NCI-H345 treated with DMSO at 0.1 percent for 48 hours (cell line): ENCODE data around the gene DEFB124.
"Not testable (repeated sequence)": the region's sequence is repeated elsewhere in the genome, so short reads cannot be mapped to it uniquely, and the experiment has no call there.

Experiments used
- DNase-seq: peaks from one replicate; lab custom pipeline; 2025; ENCODE audit not compliant: unreplicated experiment; lab: John Stamatoyannopoulos, UW

Gene DEFB124

DNA sequence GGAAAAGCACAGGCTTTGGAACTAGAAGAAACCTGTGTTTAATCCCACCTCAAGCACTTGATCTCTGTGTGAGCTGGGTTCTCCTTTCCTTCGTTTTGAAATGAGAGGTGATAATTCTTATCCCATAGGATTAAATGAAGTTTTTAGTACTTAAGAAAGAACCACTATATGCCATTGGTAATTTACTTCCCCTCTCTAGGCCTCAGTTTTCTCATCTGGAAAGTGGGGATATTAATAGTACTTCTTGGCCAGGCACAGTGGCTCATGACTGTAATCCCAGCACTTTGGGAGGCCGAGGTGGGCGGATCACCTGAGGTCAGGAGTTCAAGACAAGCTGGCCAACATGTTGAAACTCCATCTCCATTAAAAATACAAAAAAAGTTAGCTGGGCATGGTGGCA is 14.2 kb upstream of the DEFB124 start:
- DNase-seq: no peak

DNA sequence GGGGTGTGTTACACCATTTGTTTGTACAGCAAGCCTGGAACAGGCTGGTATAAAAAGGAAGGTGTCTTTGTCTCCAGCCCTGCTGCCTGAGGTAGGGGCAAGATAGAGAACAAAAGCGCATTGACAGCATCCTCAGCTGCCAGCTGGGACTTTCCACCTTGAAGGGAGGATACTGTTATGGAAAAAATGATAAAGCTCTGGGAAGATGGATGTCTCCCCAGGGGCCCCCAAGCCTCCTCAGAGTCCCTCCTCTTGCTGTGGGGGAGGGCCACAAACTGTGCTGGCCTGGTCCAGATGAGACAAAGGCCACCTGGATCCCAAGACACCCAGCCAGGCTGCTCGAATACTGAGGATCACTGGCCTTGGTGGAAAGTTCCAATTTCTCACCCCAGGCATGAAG is 13.2 kb upstream of the DEFB124 start:
- DNase-seq: no peak

DNA sequence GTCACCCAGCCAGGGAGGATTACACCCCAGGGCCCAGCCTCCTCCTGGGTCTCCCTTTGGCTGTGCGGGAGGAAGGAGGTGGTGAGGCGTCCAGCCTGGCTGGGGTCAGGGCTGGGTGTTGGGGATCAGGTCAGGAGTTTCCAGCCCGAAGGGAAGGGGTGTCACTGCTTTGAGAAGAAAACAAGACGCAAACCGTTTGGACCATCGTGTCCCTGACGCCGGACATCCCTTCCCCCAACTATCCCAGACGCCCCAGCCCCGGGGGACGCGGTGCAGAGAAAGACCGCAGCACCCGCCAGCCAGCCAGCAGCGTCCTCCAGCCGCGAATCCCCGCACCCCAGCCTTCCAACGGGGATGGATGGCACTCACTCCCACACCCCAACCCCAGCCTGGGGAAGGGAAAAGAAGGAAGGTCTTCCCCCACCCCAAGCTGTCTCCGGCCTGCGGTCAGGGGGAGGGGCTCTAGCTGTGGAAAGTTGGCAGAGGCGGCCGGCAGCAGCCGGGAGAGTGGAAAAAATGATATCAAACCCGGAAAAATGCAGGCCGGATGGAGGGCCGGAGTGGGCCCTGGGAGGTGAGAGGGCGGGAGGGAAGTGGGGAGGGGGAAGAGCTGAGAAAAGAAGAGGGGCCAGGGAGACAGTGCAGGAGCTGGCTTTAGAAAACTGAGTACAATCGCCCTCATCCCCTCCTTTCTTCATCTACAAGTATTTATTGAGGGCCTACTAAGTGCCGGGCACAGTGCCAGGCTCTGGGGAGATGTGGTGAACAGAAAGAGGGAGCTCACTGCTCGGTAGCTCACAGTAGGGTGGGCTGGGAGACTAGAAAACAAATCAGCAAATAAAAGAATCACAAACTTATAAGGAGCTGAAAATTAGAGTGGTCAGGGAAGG is 10.8 kb upstream of the DEFB124 start:
- no peak for DNase-seq

DNA sequence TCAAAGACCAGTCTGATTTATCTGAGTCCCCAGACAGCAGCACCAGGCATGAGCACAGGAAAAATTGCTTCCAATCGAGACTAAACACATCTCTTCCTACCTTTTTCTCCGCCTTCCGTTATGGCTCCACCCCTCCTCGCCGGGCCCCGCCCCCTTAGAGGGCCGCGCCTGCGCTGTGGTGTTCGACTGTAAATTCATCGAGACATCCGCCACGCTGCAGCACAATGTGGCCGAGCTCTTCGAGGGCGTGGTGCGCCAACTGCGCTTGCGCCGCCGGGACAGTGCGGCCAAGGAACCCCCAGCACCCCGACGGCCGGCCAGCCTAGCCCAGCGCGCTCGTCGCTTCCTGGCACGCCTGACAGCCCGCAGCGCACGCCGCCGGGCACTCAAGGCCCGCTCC is 9.1 kb upstream of the DEFB124 start:
- no peak for DNase-seq

DNA sequence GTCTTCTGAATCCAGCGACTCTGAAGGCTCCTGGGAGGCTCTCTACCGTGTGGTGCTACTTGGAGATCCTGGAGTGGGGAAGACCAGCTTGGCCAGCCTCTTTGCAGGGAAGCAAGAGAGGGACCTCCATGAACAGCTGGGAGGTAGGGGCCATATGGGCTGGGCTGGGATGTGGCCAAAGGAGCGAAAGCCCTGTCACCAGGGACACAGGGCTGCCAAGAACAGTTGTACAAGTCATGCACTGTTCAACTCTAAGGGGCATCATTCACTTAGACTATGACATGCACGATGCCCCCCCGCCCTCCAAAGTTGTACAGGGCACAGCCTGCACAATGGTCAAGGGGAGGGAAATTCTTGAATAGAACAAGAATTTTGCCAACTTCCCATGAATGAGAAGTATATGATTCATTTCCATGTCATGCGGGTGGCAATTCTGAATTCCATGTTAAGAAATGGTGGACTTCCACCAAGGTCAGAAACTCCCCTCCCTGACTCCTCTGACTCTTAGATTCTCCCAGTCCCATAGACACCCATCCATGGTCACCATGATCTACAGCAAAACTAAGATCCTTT is 1.8 kb upstream of the DEFB124 start:
- DNase-seq: no peak

DNA sequence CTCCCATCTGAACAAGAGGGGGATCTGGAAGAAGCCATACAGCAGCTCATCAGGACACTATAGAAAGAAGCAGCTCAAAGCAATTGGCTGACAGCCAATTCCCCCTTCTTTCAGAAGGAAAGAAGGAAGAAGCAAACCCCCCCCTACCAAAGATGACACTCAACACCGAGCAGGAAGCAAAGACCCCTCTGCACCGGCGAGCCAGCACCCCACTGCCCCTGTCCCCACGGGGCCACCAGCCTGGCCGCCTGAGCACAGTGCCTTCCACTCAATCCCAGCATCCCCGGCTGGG is 1.3 kb upstream of the DEFB124 start:
- no peak for DNase-seq

DNA sequence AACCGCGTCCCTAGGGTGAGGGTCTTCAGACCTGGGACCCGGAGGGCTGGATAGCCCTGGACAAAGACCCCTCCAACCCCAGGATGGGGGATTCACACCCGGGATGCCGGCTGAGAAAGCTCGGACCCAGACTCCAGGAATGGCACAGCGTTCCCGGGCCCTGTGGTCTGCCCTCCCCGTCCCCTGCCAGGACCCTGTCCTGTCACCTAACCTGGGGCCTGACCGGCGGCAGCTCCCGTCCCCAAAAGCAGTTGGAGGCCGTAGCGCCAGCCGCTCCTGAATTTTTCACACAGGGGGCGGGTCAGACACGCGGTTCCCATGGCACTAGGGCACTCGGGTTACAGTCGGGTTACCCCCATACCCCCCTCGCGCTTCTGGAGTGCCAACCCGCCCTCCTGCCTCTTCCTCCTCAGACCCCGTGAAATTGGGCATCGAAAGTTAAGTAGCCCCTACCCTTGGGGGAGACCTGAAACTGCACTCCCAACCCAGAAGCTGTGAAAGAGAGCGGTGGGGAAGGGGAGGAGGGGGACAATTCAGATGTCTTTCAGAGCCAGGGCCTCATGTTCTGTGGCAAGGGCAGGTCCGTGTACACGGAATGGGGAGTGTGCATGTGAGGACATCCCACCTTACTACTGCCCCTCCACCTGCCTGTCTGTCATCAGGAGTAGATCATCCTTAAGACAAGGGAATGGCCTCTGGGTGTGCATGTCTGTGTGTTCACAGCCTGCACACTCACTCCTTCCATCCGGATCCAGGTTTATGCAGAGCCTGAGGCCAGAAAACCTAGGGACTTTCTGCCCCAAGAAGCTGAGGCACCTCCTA is 756 bp upstream of the DEFB124 start:
- DNase-seq: no peak

DNA sequence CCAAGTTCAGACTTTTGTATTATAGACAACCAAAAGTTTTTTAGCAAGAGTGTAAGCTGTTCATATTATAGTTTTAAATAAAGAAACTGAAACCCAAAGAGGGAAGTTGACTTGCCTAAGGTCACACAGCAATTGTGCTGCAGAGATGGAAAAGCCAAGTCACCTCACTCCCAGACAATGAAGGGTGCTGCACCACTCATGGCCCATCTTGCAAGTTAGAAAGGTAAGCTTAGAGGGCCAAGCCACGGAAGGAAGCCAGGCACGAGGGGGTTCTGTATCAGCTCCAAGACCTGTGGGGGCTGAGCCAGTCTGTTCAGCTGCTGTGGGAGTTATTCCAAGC is 860 bp downstream of the DEFB124 start:
- no peak for DNase-seq

DNA sequence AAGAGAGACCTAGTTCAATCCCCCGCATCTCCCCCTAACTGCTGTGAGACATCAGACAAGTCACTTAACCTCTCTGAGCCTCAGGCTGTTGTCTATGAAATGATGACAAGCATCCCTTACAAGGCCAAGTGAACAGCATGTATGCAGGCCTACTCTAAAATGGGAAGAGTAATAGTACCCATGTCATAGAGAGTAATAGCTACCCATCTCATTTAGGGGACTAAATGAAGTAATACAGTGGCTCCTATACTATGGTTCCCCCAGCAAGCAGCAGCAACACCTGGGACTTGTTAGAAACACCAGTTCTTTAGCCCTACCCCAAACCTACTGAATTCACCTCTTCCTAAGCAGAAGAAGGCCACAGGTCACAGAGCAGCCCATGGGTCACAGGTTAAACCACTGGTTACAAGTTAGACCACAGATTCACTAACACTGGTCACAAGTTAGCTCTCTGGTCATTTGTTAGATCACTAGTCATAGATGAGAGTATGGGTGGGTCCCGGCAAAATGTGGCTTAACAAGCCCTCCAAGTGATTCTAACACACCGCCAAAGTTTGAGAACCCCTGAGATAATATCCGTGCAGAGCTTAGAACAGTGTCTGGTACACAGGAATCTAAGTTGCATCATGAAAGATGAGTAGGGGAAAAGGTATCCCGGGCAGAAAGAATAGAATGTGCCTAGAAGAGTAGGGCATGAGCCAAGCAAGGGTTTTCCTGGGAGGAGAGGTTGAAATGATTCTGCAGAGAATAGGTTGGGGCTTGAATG is 1.4 kb downstream of the DEFB124 start:
- no peak for DNase-seq

DNA sequence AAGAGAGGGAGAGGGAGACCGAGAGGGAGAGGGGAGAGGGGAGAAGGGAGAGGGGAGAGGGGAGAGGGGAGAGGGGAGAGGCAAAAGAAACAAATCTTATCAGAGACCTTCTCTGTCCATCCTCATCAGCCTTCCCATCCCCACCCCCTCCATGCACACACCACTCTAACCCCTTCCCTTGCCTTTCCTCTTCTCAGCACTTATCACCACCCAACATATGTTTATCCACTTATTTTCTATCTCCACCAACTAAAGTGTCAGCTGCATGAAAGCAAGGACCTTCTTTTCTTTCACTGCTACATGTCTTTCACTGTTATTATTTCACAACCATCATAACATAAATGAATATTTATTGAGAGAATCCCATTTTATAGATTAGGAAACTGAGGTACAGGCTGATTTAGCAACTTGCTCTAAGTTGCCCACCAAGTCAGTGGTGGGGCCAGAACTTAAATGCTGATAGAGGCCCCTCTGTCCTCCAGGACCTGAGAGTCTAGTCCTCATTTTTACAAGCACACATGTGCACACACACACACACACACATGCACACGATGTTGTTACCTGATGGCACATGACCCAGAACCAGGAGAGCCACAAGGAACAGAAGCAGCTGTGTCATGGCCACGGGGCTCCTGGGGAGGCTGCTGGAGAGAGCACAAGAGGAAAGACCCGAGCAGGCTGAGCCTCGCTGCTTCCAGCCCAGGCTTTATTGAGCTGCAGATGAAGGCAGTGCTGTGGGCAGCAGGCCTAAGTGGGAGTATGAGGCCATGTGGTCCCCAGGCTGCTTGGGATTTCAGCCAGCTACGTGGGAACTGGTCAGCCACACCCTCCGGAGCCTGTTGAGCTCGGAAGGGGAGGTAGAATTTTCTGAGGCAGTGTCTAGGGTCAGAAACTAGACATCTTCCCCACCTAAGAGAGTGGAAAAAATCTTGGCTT is 2.3 kb downstream of the DEFB124 start:
- no peak for DNase-seq

DNA sequence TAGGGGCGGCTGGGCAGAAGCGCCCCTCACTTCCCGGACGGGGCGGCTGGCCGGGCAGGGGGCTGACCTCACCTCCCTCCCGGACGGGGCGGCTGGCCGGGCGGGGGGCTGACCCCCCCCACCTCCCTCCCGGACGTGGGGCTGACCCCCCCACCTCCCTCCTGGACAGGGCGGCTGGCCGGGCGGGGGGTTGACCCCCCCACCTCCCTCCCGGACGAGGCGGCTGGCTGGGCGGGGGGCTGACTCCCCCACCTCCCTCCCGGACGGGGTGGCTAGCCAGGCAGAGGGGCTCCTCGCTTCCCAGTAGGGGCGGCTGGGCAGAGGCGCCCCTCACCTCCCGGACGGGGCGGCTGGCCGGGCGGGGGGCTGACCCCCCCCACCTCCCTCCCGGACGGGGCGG is 4.0 kb downstream of the DEFB124 start:
- DNase-seq: not testable (repeated sequence)

DNA sequence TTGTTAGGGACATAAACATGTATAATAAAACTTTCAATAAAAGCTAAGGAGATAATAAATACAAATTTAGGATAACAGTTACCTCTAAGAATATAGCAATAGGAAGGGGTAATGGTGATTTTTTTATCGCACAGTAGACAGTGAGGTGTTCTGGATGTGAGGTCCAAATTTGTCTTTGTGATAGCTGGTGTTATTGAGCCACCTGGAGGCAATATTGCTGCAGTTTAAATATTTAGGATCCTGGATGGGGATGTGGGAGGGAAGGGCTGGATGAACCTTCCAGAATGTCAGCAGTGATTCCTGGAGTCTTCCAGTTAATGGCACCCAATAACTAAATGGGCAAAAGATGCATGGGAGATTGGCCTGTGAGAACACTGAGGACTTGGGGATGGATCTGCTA is 20.6 kb downstream of the DEFB124 start:
- DNase-seq: no peak

DNA sequence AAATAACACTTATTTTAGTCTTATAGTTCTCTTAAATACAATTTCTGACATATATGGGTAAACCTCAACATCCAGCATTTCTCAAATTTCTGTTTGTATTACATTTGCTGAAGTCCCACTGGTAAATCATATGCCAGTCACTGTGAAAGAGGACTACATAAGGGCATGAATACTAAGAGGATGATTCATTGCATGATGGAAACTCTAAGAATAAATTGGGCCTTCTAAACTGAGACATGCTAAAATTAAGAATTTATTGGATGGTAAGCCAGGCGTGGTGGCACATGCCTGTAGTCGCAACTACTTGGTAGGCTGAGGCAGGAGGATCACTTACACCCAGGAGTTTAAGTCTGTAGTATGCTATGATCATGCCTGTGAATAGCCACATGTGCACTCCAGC is 22.4 kb downstream of the DEFB124 start:
- DNase-seq: no peak

DNA sequence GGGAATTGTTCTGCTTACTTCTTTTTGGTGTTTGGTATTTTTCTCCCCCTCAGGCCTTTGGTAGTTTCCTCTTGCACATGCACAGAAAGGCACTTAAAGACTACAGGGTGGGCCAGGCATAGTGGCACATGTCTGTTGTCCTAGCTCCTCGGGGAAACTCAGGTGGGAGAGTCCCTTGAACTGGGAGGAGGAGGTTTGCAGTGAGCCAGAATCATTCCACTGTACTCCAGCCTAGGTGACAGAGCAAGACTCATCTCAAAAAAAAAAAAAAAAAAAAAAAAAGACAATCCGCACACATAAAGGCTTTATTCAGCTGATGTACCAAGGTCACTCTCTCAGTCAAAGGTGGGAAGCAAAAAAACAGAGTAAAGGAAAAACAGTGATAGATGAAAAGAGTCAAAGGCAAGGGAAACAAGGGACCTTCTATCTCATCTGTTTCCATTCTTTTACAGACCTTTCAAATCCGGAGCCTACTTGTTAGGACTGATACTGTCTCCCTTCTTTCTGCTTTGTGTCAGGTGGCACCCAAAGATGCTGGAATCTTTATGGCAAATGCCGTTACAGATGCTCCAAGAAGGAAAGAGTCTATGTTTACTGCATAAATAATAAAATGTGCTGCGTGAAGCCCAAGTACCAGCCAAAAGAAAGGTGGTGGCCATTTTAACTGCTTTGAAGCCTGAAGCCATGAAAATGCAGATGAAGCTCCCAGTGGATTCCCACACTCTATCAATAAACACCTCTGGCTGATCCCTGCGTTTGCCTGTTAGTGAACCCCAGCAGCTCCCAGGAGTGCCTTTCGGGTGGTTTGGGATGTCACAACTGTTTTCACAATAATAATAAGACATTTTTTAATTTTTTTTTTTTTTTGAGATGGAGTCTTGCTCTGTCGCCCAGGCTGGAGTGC is 25.2 kb downstream of the DEFB124 start:
- no peak for DNase-seq

DNA sequence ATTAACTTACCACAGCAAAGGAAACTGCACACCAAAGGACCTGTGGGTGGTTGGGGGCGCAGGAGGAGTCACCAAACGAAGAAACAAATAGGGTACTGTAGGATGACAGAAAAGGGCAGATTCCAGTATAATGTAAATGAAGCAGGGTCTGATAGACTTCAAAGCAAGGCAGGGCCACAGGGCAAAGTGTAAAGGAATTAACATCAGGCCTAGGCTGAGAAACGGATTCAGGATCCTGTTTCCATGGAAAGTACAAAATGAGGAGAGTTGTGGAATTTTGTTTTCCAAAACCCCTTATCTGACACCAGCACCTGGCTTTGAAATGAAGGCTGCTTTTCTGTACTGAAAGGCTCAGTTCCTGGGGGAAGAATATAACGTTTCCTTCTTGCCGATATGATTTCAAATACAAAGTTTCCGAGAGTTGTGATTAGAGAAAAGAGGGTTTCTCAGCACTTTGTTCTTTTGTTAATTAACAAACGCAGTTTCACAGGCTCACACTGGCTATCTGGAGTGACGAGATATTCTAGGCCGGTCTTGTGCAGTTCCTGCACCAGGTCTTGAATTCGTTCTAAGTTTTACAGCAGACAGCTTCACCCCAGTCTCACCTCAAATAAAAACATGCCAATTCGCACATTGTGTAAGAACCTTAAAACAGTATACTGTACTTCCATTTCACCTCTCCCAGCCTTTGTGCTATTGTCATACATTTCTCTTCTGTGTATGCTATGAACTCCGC is 28.7 kb downstream of the DEFB124 start:
- DNase-seq: no peak

DNA sequence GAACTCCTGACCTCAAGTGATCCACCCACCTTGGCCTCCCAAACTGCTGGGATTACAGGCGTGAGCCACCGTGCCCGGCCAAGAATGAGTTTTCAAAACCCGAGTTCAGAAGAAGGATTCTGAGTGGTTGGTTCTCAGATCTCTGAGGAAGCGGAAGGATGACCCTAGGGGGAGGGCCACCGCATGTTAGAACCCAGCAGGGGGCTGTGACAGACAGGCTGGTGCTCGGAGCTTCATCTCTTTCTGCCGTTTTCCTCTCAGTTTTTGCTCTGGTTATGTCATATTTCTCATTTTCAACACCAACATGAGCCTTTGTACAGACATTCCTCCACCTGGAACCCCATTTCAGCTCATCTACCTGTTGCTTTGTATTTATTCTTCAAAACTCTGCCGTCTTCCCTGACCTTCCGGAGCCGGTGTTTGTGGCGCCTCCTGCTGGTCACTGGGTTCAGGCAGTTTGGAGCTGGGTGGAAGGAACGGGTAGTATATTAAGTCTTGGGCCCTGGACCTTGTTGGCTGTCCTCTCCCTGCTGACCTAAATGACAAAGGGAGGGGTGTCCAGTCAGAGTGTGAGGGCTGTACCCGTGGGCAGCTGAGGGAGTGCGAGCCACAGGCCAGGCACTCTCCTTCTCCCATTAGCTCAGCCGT is 34.8 kb downstream of the DEFB124 start, which contains the start of gene DEFB123:
Gene DEFB123 (plus strand): TSS at position 621 of the 648 bp plus-strand sequence. CDS start 67 bp downstream, outside the sequence.
- DNase-seq: no peak

DNA sequence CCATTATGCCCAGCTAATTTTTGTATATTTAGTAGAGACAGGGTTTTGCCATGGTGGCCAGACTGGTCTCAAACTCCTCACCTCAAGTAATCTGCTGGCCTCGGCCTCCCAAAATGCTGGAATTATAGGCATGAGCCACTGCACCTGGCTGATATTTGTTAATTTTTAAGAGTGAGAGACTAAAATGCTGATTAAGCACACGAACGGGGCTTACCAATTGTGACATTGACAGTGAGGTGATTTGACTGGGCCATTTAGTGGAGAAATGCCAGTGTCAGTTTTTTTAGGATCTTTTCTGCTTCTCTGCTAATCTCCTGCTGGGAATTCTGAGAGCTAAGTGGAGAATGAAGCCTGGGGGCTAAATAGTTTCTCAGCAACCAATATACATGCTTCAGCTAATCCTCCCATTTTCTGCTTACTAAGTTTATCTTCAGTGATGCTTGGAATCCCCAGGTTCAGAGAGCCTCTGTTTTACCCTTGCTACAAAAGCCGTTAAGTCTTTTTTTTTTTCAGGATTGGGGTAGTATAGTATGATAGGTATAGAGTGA is 44.3 kb downstream of the DEFB124 start:
- no peak for DNase-seq

DNA sequence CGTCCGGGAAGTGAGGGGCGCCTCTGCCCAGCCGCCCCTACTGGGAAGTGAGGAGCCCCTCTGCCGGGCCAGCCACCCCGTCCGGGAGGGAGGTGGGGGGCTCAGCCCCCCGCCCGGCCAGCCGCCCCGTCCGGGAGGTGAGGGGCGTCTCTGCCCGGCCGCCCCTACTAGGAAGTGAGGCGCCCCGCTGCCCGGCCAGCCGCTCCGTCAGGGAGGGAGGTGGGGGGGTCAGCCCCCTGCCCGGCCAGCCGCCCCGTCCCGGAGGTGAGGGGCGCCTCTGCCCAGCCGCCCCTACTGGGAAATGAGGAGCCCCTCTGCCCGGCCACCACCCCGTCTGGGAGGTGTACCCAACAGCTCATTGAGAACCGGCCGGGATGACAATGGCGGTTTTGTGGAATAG is 47.4 kb downstream of the DEFB124 start:
- not testable (repeated sequence) for DNase-seq
